Measurements from ENCODE around the gene BNC2.

- TF ChIP-seq EZH2 (IDR thresholded peaks at IDR 0.05) (no peak), POLR2AphosphoS5 (IDR thresholded peaks at IDR 0.05; ENCODE audit: borderline replicate concordance, low read depth, low read length) (no peak)
These were observed 433.9 kb downstream of the BNC2 start for GRCh38 chr9:16436545-16436944.
